Lung (tissue), 12 donors: ENCODE results near the gene POLR3K. TPM values are rescaled to one million over a fixed set of nuclear protein-coding genes. Genes with fewer than 3 reads are reported as not detected.

ENCODE experiments used
- ATAC-seq: fragments of 200-7000 bp; cut with Tn5 transposase; one replicate; pipeline ENCODE4 v1.9.1; 2020; ENCODE audit warnings: moderate number of reproducible peaks; ENCODE audit not compliant: insufficient read depth, low FRiP score
- DNase-seq, 3 donors: peaks; one replicate each; pipeline ENCODE4 v3.0.0-alpha.2; 2013 to 2017
- H3K27ac ChIP-seq, 2 donors: one replicate each; pipeline ENCODE4 v1.5.1; 2013; ENCODE audit warnings: mild to moderate bottlenecking in 2 of 2, moderate library complexity in 2 of 2, control low read depth in 1 of 2, inconsistent platforms in 1 of 2, low read depth in 1 of 2, low read length in 1 of 2
- H3K27me3 ChIP-seq, 3 donors: one replicate each; pipeline ENCODE4 v1.5.1; 2013; ENCODE audit warnings: low read length in 2 of 3; ENCODE audit not compliant: control insufficient read depth in 3 of 3, insufficient read depth in 3 of 3
- H3K36me3 ChIP-seq, 4 donors: one replicate each; pipeline ENCODE4 v1.5.1; 2013; ENCODE audit warnings: low read length in 4 of 4, mild to moderate bottlenecking in 1 of 4, moderate library complexity in 1 of 4; ENCODE audit not compliant: control insufficient read depth in 4 of 4, insufficient read depth in 4 of 4
- H3K4me1 ChIP-seq, 5 donors: one replicate each; pipeline ENCODE4 v1.5.1; 2013; ENCODE audit warnings: low read length in 5 of 5, mild to moderate bottlenecking in 2 of 5, moderate library complexity in 1 of 5; ENCODE audit not compliant: control insufficient read depth in 5 of 5, insufficient read depth in 5 of 5
- H3K4me3 ChIP-seq: one replicate; pipeline ENCODE4 v1.5.1; 2013; ENCODE audit warnings: mild to moderate bottlenecking, control low read depth, moderate library complexity
- H3K9ac ChIP-seq, 2 donors: one replicate each; pipeline ENCODE4 v1.5.1; 2013; ENCODE audit warnings: low read length in 2 of 2, control low read depth in 1 of 2; ENCODE audit not compliant: insufficient read depth in 1 of 2
- H3K9me3 ChIP-seq, 4 donors: one replicate each; pipeline ENCODE4 v1.5.1; 2013; ENCODE audit warnings: low read length in 3 of 4, mild to moderate bottlenecking in 1 of 4, moderate library complexity in 1 of 4; ENCODE audit not compliant: control insufficient read depth in 4 of 4, insufficient read depth in 3 of 4
- CTCF ChIP-seq: IDR thresholded peaks from 2 replicates; pipeline ENCODE4 v1.5.1; 2012; ENCODE audit warnings: mild to moderate bottlenecking; ENCODE audit errors: control extremely low read depth, extremely low read depth
- WGBS, 2 donors: extraction: QIAGEN DNeasy Blood & Tissue Kit; methylation state at CpG; one replicate each; pipeline ENCODE4 v1.1.7; 2013; 5-methylcytosine and 5-hydroxymethylcytosine counted together
- polyA plus RNA-seq, 2 donors: library from polyadenylated mRNA; stranded (reverse); fragments of 200-250 nt; gene quantifications; one replicate each; pipeline ENCODE4 v1.2.1, GENCODE V29; 2013
- total RNA-seq, 2 donors: library from RNA; depleted of rRNA in 1 of 2; stranded (reverse); fragments of >200 nt in 1 of 2; gene quantifications; one replicate each; pipeline ENCODE4 v1.2.1, GENCODE V29; 2014 to 2021
- donor health status: control.
- donor health status: control.
- donor health status: Bipolar disorder and iron deficiency.
- donor health status: healthy.
- donor health status: DM: yes; HTN: yes; CAD: no.

Gene POLR3K
- total and polyA plus RNA-seq, 4 donors: 4.8 to 15.7 (median 12.0) TPM

DNA sequence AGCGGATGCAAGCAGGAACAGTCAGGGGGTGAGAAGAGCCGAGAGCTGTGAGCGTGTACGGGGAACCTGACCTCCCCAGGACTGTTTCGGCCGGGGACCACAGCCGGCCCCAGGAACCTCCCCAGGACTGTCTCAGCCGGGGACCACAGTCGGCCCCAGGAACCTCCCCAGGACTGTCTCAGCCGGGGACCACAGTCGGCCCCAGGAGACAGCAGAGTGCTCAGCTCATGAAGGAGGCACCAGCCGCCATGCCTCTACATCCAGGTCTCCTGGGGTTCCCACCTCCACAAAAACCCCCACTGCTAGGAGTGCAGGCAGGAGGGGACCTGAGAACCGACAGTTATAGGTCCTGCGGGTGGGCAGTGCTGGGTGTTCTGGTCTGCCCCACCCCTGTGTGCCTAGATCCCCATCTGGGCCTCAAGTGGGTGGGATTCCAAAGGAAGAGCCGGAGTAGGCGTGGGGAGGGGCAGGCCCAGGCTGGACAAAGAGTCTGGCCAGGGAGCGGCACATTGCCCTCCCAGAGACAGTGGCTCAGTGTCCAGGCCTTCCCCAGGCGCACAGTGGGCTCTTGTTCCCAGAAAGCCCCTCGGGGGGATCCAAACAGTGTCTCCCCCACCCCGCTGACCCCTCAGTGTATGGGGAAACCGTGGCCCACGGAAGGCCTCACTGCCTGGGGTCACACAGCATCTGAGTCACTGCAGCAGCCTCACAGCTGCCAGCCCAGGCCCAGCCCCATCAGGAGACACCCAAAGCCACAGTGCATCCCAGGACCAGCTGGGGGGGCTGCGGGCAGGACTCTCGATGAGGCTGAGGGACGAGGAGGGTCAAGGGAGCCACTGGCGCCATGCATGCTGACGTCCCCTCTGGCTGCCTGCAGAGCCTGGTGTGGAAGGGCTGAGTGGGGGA is 14.7 kb upstream of the POLR3K start:
- H3K4me1 ChIP-seq: peaks cover 0 to 41% (median 25%) of the 10 kb centered on the region in 5 donors
- H3K9me3 ChIP-seq: no peaks in the 10 kb centered on the region

GRCh38 chr16:67183-67791 is 13.9 kb upstream of the POLR3K start:
- H3K27me3 ChIP-seq: no peaks in the 10 kb centered on the region
- 85 to 93% methylated on average over 10 of the region's 10 CpGs for WGBS, 2 donors
- ATAC-seq (no peak), DNase-seq (no peak)
- H3K9me3 ChIP-seq: no peaks in the 10 kb centered on the region
- no peak overlapping the region for H3K27ac ChIP-seq
- H3K9ac ChIP-seq: no peak overlapping the region
- no peak overlapping the region for H3K4me3 ChIP-seq
- no peak for TF ChIP-seq CTCF
- H3K4me1 ChIP-seq: peaks cover 0 to 36% (median 19%) of the 10 kb centered on the region in 5 donors
- H3K36me3 ChIP-seq: peaks cover 0 to 25% (median 9%) of the 10 kb centered on the region in 4 donors

More for the DNA sequence above, 14.7 kb upstream of the POLR3K start:
- Histone ChIP-seq H3K27ac (no peak overlapping the region), H3K4me3 (no peak overlapping the region), H3K27me3 (no peaks in the 10 kb centered on the region), H3K36me3 (peaks cover 0 to 17% (median 7%) of the 10 kb centered on the region in 4 donors), H3K9ac (no peak overlapping the region)
- no peak for DNase-seq
- TF ChIP-seq CTCF: no peak
- no peak for ATAC-seq
- 88% methylated on average over 27 of the region's 27 CpGs for WGBS, 2 donors

- no peak overlapping the region for H3K9ac ChIP-seq
- H3K36me3 ChIP-seq: peaks cover 0 to 33% (median 11%) of the 10 kb centered on the region in 4 donors
- H3K9me3 ChIP-seq: no peaks in the 10 kb centered on the region
- 87 to 88% methylated on average over 13 of the region's 13 CpGs for WGBS, 2 donors
- TF ChIP-seq CTCF: no peak
- H3K27me3 ChIP-seq: no peaks in the 10 kb centered on the region
- ATAC-seq: no peak
- no peak for DNase-seq
- peaks cover 0 to 34% (median 19%) of the 10 kb centered on the region in 5 donors for H3K4me1 ChIP-seq
- no peak overlapping the region for H3K27ac ChIP-seq
- H3K4me3 ChIP-seq: no peak overlapping the region
Observed at GRCh38 chr16:66309-67182, 13.1 kb upstream of the POLR3K start.
